HepG2 (cell line): Measurements from ENCODE around the gene HIPK2. TPM values are rescaled to one million over a fixed set of nuclear protein-coding genes. Genes with fewer than 3 reads are reported as not detected.

ENCODE experiments used
- ESRRA ChIP-seq: sonication (generic); formaldehyde crosslinking; IDR thresholded peaks from 2 replicates; pipeline ENCODE4 v1.5.1; 2020; ENCODE audit warnings: mild to moderate bottlenecking, low read depth, missing genetic modification reagents
- FOXA3 ChIP-seq: IDR thresholded peaks from 2 replicates; pipeline ENCODE4 v1.6.1; 2016; ENCODE audit warnings: missing genetic modification reagents, missing compliant biosample characterization
- MAFF ChIP-seq: IDR thresholded peaks from 2 replicates; pipeline ENCODE4 v1.6.1; 2011; ENCODE audit warnings: low read depth, low read length, improper control_type of control experiment
- SMAD1 ChIP-seq: sonication (generic); formaldehyde crosslinking; IDR thresholded peaks from 2 replicates; pipeline ENCODE4 v1.4.0; 2020; ENCODE audit warnings: missing genetic modification reagents, low read depth, mild to moderate bottlenecking, borderline replicate concordance
- TCF7L2 ChIP-seq: IDR thresholded peaks from 2 replicates; pipeline ENCODE4 v1.6.1; 2011; ENCODE audit warnings: mild to moderate bottlenecking, low read depth, low read length, moderate library complexity
- YEATS4 ChIP-seq: sonication (generic); formaldehyde crosslinking; IDR thresholded peaks from 2 replicates; pipeline ENCODE4 v1.4.0; 2020; ENCODE audit warnings: missing genetic modification reagents, borderline replicate concordance
- ZMYM3 ChIP-seq: sonication (generic); formaldehyde crosslinking; IDR thresholded peaks from 2 replicates; pipeline ENCODE4 v1.5.1; 2020; ENCODE audit warnings: mild to moderate bottlenecking, missing genetic modification reagents
- ZNF251 ChIP-seq: sonication (generic); formaldehyde crosslinking; IDR thresholded peaks from 2 replicates; pipeline ENCODE4 v1.9.0; 2021; ENCODE audit warnings: mild to moderate bottlenecking, missing genetic modification reagents
- ZNF430 ChIP-seq: sonication (generic); formaldehyde crosslinking; IDR thresholded peaks from 2 replicates; pipeline ENCODE4 v1.9.0; 2021; ENCODE audit warnings: mild to moderate bottlenecking, missing genetic modification reagents
- ZNF607 ChIP-seq: sonication (generic); formaldehyde crosslinking; IDR thresholded peaks from 2 replicates; pipeline ENCODE4 v1.5.1; 2020; ENCODE audit warnings: missing genetic modification reagents, mild to moderate bottlenecking, borderline replicate concordance
- ZNF792 ChIP-seq: IDR thresholded peaks from 2 replicates; pipeline ENCODE4 v1.6.1; 2016
- polyA plus RNA-seq, 8 experiments: library from polyadenylated mRNA; depleted of rRNA in 3 of 8; stranded (reverse) in 7 of 8; unstranded in 1 of 8; fragments of >200 nt; fragmentation: Illumina TruSeq in 4 of 8; extraction: Trizol in 4 of 8; gene quantifications; 2 replicates each; pipeline versions ENCODE4 v1.2.1 to v1.2.3, GENCODE V29; 2011 to 2016; ENCODE audit warnings: low read depth in 4 of 8, missing spikeins in 1 of 8, mixed read lengths in 1 of 8; ENCODE audit not compliant: insufficient read depth in 1 of 8
- total RNA-seq, 5 experiments: library from RNA; depleted of rRNA; stranded (reverse); fragments of >200 nt; fragmentation: Illumina TruSeq; extraction: Trizol; gene quantifications; 2 replicates each; pipeline ENCODE4 v1.2.3, GENCODE V29; 2016; ENCODE audit warnings: low read depth in 1 of 5
- TF ChIP-seq, protein P1 (sequence below): sonication (generic); formaldehyde crosslinking; IDR thresholded peaks from 2 replicates; pipeline ENCODE4 v1.4.0; 2020; ENCODE audit warnings: missing genetic modification reagents
- TF ChIP-seq, protein P2 (sequence below): sonication (generic); formaldehyde crosslinking; IDR thresholded peaks from 2 replicates; pipeline ENCODE4 v1.9.0; 2021; ENCODE audit warnings: missing genetic modification reagents, mild to moderate bottlenecking, borderline replicate concordance
- TF ChIP-seq, protein P3 (sequence below): sonication (generic); formaldehyde crosslinking; IDR thresholded peaks from 2 replicates; pipeline ENCODE4 v1.5.0; 2020; ENCODE audit warnings: mild to moderate bottlenecking, missing genetic modification reagents
- TF ChIP-seq, protein P4 (sequence below): sonication (generic); formaldehyde crosslinking; conservative IDR thresholded peaks from 2 replicates; pipeline ENCODE4 v1.4.0; 2020; ENCODE audit warnings: missing genetic modification reagents
- TF ChIP-seq, protein P5 (sequence below): sonication (generic); formaldehyde crosslinking; IDR thresholded peaks from 2 replicates; pipeline ENCODE4 v1.4.0; 2020; ENCODE audit warnings: low read depth, mild to moderate bottlenecking, missing genetic modification reagents
- TF ChIP-seq, protein P6 (sequence below): sonication (generic); formaldehyde crosslinking; IDR thresholded peaks from 2 replicates; pipeline ENCODE4 v1.5.0; 2020; ENCODE audit warnings: missing genetic modification reagents, mild to moderate bottlenecking, borderline replicate concordance

Gene HIPK2
- total and polyA plus RNA-seq, 2 of the 13 experiments (the other 11 are each of a cell fraction or from before 2014, with no cell fraction given): 14.4 to 20.2 TPM

DNA sequence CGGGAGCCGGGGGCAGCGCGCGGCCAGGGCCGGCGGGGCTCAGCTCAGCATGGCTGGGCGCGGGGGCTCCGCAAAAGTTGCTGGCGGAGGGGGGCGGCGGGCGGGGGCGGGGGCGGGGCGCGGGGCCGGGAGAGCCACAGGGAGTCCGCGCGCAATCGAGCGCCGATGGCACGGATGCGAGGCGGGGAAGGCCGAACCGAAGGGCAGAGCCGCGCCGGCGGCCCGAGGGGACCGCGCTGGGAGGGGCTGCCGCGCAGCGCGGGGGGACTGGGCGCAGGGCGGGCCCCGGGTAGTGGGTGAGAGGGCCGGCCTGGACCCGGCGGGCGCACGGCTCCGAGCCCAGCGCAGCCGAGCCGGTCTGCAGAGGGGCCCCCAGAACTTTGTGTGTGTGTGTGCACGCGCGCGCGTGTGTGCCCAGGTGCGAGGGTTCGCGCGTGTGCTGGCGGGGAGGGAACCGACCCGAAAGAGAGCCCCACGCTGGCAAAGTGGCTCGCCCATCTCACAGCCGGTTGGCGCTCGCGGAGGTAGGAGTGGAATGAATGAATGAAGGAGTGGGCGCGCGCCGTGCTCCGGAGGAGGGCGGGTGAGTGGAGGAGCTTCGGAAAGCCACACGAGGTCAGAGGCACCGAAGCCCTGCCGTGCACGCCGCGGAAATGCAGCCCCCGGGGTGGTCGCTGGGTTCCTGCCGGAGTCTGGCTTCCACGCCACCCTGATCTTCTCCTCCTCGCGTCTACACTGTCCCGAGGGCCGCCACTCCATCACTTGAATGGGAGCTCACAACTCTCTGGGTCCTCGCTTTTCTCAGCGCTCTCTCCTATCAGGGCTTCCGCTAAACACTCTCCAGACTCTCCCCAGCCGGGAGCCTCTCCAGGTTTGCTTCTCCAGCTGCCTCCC lies at the start of gene HIPK2 (continued):
- TF ChIP-seq ZNF251 (CRISPR knock-in tag) (no peak), ZNF607 (CRISPR knock-in tag) (peak; percentile 55; the same call in 1 of the 2 replicates), MAFF (no peak), SMAD1 (CRISPR knock-in tag) (0 out of 2 replicates have a peak, but pooled peaks have one; percentile 23), TCF7L2 (no peak), ZMYM3 (no peak), FOXA3 (CRISPR knock-in tag) (no peak), ZNF792 (CRISPR knock-in tag) (no peak), ESRRA (no peak), YEATS4 (CRISPR knock-in tag) (peak; percentile 54; the same call in 1 of the 2 replicates), ZNF430 (CRISPR knock-in tag) (no peak)
- TF ChIP-seq, protein P1, sequence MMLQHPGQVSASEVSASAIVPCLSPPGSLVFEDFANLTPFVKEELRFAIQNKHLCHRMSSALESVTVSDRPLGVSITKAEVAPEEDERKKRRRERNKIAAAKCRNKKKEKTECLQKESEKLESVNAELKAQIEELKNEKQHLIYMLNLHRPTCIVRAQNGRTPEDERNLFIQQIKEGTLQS (CRISPR knock-in tag): no peak
- TF ChIP-seq, protein P2, sequence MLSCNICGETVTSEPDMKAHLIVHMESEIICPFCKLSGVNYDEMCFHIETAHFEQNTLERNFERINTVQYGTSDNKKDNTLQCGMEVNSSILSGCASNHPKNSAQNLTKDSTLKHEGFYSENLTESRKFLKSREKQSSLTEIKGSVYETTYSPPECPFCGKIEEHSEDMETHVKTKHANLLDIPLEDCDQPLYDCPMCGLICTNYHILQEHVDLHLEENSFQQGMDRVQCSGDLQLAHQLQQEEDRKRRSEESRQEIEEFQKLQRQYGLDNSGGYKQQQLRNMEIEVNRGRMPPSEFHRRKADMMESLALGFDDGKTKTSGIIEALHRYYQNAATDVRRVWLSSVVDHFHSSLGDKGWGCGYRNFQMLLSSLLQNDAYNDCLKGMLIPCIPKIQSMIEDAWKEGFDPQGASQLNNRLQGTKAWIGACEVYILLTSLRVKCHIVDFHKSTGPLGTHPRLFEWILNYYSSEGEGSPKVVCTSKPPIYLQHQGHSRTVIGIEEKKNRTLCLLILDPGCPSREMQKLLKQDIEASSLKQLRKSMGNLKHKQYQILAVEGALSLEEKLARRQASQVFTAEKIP (CRISPR knock-in tag): no peak
- TF ChIP-seq, protein P3, sequence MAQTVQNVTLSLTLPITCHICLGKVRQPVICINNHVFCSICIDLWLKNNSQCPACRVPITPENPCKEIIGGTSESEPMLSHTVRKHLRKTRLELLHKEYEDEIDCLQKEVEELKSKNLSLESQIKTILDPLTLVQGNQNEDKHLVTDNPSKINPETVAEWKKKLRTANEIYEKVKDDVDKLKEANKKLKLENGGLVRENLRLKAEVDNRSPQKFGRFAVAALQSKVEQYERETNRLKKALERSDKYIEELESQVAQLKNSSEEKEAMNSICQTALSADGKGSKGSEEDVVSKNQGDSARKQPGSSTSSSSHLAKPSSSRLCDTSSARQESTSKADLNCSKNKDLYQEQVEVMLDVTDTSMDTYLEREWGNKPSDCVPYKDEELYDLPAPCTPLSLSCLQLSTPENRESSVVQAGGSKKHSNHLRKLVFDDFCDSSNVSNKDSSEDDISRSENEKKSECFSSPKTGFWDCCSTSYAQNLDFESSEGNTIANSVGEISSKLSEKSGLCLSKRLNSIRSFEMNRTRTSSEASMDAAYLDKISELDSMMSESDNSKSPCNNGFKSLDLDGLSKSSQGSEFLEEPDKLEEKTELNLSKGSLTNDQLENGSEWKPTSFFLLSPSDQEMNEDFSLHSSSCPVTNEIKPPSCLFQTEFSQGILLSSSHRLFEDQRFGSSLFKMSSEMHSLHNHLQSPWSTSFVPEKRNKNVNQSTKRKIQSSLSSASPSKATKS (CRISPR knock-in tag): no peak
- TF ChIP-seq, protein P4, sequence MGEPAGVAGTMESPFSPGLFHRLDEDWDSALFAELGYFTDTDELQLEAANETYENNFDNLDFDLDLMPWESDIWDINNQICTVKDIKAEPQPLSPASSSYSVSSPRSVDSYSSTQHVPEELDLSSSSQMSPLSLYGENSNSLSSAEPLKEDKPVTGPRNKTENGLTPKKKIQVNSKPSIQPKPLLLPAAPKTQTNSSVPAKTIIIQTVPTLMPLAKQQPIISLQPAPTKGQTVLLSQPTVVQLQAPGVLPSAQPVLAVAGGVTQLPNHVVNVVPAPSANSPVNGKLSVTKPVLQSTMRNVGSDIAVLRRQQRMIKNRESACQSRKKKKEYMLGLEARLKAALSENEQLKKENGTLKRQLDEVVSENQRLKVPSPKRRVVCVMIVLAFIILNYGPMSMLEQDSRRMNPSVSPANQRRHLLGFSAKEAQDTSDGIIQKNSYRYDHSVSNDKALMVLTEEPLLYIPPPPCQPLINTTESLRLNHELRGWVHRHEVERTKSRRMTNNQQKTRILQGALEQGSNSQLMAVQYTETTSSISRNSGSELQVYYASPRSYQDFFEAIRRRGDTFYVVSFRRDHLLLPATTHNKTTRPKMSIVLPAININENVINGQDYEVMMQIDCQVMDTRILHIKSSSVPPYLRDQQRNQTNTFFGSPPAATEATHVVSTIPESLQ (CRISPR knock-in tag): no peak
- TF ChIP-seq, protein P5, sequence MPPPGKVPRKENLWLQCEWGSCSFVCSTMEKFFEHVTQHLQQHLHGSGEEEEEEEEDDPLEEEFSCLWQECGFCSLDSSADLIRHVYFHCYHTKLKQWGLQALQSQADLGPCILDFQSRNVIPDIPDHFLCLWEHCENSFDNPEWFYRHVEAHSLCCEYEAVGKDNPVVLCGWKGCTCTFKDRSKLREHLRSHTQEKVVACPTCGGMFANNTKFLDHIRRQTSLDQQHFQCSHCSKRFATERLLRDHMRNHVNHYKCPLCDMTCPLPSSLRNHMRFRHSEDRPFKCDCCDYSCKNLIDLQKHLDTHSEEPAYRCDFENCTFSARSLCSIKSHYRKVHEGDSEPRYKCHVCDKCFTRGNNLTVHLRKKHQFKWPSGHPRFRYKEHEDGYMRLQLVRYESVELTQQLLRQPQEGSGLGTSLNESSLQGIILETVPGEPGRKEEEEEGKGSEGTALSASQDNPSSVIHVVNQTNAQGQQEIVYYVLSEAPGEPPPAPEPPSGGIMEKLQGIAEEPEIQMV (CRISPR knock-in tag): no peak
- TF ChIP-seq, protein P6, sequence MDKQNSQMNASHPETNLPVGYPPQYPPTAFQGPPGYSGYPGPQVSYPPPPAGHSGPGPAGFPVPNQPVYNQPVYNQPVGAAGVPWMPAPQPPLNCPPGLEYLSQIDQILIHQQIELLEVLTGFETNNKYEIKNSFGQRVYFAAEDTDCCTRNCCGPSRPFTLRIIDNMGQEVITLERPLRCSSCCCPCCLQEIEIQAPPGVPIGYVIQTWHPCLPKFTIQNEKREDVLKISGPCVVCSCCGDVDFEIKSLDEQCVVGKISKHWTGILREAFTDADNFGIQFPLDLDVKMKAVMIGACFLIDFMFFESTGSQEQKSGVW (CRISPR knock-in tag): no peak
